Metanephros (tissue), 1 donor: ENCODE results near the gene TSPYL1. TPM values are rescaled to one million over a fixed set of nuclear protein-coding genes. Genes with fewer than 3 reads are reported as not detected.

Experiments
- total RNA-seq: library from RNA; depleted of rRNA; stranded (reverse); fragments of >200 nt; gene quantifications from one replicate; pipeline ENCODE4 v1.2.3, GENCODE V29; 2014

TSPYL1 gene
- total RNA-seq, result 99.7 TPM

DNA sequence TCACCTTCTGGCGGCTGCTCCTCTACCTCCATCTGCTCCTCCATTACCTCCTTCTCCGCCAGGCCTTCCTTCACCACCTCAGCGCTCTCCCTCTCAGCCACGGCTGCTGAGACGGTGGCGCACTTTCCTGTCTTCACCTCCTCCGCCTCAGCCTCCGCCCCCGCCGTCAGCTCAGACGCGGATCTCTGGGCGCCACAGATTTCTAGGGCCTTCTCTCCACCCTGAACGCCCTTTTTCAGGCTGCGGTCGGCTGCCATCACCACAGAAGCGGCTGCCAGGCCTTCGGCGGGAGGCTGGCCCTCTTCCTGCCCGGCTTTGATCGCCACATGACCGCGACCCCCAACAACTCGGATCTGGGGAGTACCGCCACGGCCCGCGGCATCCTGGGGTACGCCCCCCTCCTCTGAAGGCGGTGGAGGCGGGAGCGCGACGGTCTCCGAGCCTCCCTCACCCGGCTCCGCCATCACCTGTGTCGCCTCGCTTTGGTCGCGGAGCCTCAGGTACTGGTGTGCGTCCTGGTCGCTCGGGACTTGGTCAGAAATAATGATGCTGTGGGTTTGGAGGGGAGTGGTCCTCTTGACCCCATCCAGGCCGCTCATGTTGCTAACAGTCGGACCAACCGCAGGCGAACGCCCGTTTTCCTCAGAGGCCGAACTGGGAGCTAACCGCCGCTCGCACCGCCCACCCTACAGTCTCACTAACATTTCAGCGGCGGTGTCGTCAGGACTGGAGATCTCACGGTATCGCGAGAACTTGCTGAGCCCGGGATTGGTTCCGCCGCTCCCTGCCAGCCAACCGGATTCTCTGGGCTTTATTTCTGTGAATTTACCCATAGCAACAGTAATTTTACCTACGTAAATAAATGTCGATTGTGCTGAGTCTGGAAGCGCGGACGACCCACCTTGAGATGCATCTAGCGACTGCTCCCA, at the start of gene TSPYL1:
TSS of gene TSPYL1 (minus strand) at position 699 of the 929 bp plus-strand sequence. CDS start at position 599, 100 bp downstream.

DNA sequence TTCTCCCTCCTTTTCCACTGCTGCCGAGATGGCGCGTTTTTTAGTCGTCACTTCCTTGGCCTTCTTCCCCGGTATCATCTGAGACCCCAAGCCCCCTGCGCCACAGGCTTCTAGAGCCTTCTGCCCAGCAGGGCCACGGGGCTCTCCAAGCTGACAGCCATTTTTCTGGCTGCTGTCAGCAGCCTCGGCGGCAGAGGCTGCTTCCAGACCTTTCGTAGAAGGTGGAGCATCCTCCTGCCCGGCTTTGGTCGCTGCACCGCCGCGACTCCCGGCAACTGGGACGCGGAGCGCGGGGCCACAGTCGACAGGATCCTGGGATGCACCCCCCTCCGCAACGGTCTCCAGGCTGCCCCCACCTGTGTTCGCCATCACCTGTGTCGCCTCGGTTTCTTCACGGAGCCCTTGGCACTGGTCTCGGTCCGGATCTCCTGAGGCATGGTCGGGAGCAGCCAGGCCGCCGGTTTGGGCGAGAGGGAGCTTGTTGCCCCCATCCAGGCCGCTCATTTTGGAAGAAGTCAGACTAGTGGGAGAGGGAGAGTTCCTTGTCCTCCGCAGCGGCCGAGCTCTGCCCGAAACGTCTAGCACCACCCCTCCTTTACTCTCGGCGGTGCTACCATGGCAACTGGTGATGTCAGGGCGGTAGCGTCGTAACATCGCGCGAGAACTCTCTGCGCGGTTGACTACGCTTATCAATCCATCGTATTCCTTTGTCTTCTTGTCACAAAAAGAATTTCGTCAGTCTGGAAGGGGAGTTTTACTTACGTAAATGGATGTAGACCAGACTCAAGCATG, 26.0 kb downstream of the TSPYL1 start, which contains the start of gene TSPYL4:
TSS of gene TSPYL4 (minus strand) at position 571 of the 792 bp plus-strand sequence. CDS start at position 504, 67 bp downstream.

Other genes with a start within 250 kb of the TSPYL1 start
- gene FRK, start 219.0 kb downstream of the TSPYL1 start, total RNA-seq, result 9.6 TPM
- gene NT5DC1, start 179.1 kb downstream of the TSPYL1 start, total RNA-seq, result 22.0 TPM
- gene COL10A1, start 153.8 kb downstream of the TSPYL1 start, total RNA-seq, result 0.82 TPM
- gene TSPYL4, start 25.9 kb downstream of the TSPYL1 start, total RNA-seq, result 32.1 TPM
- 46.9 TPM for gene DSE, start 91.0 kb upstream of the TSPYL1 start, total RNA-seq
- gene CALHM6, start 181.4 kb upstream of the TSPYL1 start, total RNA-seq, result 4.2 TPM
- 2.2 TPM for gene CALHM5, start 231.7 kb upstream of the TSPYL1 start, total RNA-seq